ENCODE data around the gene CYTH1. TPM values are rescaled to one million over a fixed set of nuclear protein-coding genes. Genes with fewer than 3 reads are reported as not detected.
A peak's percentile ranks its signal among the peaks of the same experiment; 100 is the strongest.

Gene CYTH1
- polyA plus RNA-seq, 1 donor from 2014 or later: 120 TPM

- H3K4me2 ChIP-seq (ENCODE audit: low read length): no peak overlapping the region
- H3K9ac ChIP-seq (ENCODE audit: low read length): no peak overlapping the region
- no peak overlapping the region for H2AFZ ChIP-seq (ENCODE audit: low read depth, low read length)
- H3F3A ChIP-seq (ENCODE audit: insufficient read depth, low read length, poor library complexity, severe bottlenecking): no peaks in the 10 kb centered on the region
- no peaks in the 10 kb centered on the region for H3K9me2 ChIP-seq (ENCODE audit: insufficient read depth, low read length)
- no peaks in the 10 kb centered on the region for H4K20me1 ChIP-seq (ENCODE audit: insufficient read depth)
- peaks cover 12% of the 10 kb centered on the region for H3K79me2 ChIP-seq (replicated peaks; ENCODE audit: insufficient read depth, low read length)
- no peak overlapping the region for H3K4me3 ChIP-seq (ENCODE audit: low read length)
- no peaks in the 10 kb centered on the region for H3K27me3 ChIP-seq (ENCODE audit: insufficient read depth, low read depth, low read length)
- no peaks in the 10 kb centered on the region for H3K9me3 ChIP-seq (ENCODE audit: low read length)
- TF ChIP-seq MXI1 (conservative IDR thresholded peaks at IDR 0.05; ENCODE audit: poor library complexity, severe bottlenecking) (no peak), SMC3 (conservative IDR thresholded peaks at IDR 0.05; ENCODE audit: poor library complexity) (peak; percentile 75), EP300 (conservative IDR thresholded peaks at IDR 0.05; ENCODE audit: poor library complexity, severe bottlenecking) (no peak), RAD21 (conservative IDR thresholded peaks at IDR 0.05) (peak; percentile 72), TAF1 (IDR thresholded peaks at IDR 0.05; ENCODE audit: low read depth) (no peak), CTCF (IDR thresholded peaks at IDR 0.05; ENCODE audit: poor library complexity, severe bottlenecking) (peak; percentile 72)
- H3K27ac ChIP-seq (ENCODE audit: low read length): no peak overlapping the region
- no peaks in the 10 kb centered on the region for H3K36me3 ChIP-seq (ENCODE audit: insufficient read depth, low read length)
Observed at GRCh38 chr17:78745407-78746088, 36.5 kb downstream of the CYTH1 start.

GRCh38 chr17:78742901-78743300 is 39.2 kb downstream of the CYTH1 start:
- H4K20me1 ChIP-seq (ENCODE audit: insufficient read depth): no peaks in the 10 kb centered on the region
- H3K4me3 ChIP-seq (ENCODE audit: low read length): no peak overlapping the region
- no peaks in the 10 kb centered on the region for H3F3A ChIP-seq (ENCODE audit: insufficient read depth, low read length, poor library complexity, severe bottlenecking)
- no peaks in the 10 kb centered on the region for H3K27me3 ChIP-seq (ENCODE audit: insufficient read depth, low read depth, low read length)
- H3K79me2 ChIP-seq (replicated peaks; ENCODE audit: insufficient read depth, low read length): peaks cover 12% of the 10 kb centered on the region
- no peak overlapping the region for H3K4me2 ChIP-seq (ENCODE audit: low read length)
- H3K36me3 ChIP-seq (ENCODE audit: insufficient read depth, low read length): no peaks in the 10 kb centered on the region
- no peak overlapping the region for H3K27ac ChIP-seq (ENCODE audit: low read length)
- TF ChIP-seq RAD21 (conservative IDR thresholded peaks at IDR 0.05): no peak
- no peak for TF ChIP-seq SMC3 (conservative IDR thresholded peaks at IDR 0.05; ENCODE audit: poor library complexity)
- no peak for TF ChIP-seq EP300 (conservative IDR thresholded peaks at IDR 0.05; ENCODE audit: poor library complexity, severe bottlenecking)
- no peak for TF ChIP-seq POLR2AphosphoS5 (IDR thresholded peaks at IDR 0.05)
- no peak for TF ChIP-seq EZH2 (IDR thresholded peaks at IDR 0.05; ENCODE audit: borderline replicate concordance, insufficient read depth, low read length, poor library complexity, severe bottlenecking)
- no peak for TF ChIP-seq REST (IDR thresholded peaks at IDR 0.05; ENCODE audit: borderline replicate concordance)
- no peak for TF ChIP-seq TAF1 (IDR thresholded peaks at IDR 0.05; ENCODE audit: low read depth)
- H2AFZ ChIP-seq (ENCODE audit: low read depth, low read length): no peak overlapping the region
- H3K9me3 ChIP-seq (ENCODE audit: low read length): no peaks in the 10 kb centered on the region
- H3K9ac ChIP-seq (ENCODE audit: low read length): no peak overlapping the region
- H3K9me2 ChIP-seq (ENCODE audit: insufficient read depth, low read length): no peaks in the 10 kb centered on the region

Measured in neural cell (in vitro differentiated cells).